ENCODE results near the gene OR14I1. TPM values are rescaled to one million over a fixed set of nuclear protein-coding genes. Genes with fewer than 3 reads are reported as not detected.

Gene OR14I1
- total RNA-seq (not detected), polyA plus RNA-seq (ENCODE audit: insufficient read depth in 1 of 8, insufficient read length in 8 of 8, low replicate concordance in 1 of 8) (not detected)
- long read RNA-seq, donor 1 = 0 reads
- long read RNA-seq, donor 2 = 0 reads
- long read RNA-seq, donor 3 = 0 reads
- long read RNA-seq, donor 4 = 0 reads
- long read RNA-seq, donor 5 = 0 reads
- long read RNA-seq, donor 6 = 0 reads
- long read RNA-seq, donor 7 = 0 reads
- long read RNA-seq, donor 8, partial matches to known transcripts = 0 of 1 reads
- long read RNA-seq, donor 8, other reads (novel, unspliced or antisense) = 0 of 1 reads
- long read RNA-seq, donor 9 = 0 reads
- long read RNA-seq, donor 10 = 0 reads
- long read RNA-seq, donor 11 = 0 reads

GRCh38 chr1:248702714-248703113, at the start of gene OR14I1:
Gene OR14I1, minus strand, starts transcription at chr1:248702766.
- Histone ChIP-seq H3K36me3 (ENCODE audit: control insufficient read depth, insufficient read depth, low read length) (no peaks in the 10 kb centered on the region), H3K9me3 (replicated peaks; ENCODE audit: control insufficient read depth, low read depth, low read length) (peaks cover 39% of the 10 kb centered on the region), H3K27ac (ENCODE audit: low read length) (no peak within 1 kb of the TSS), H3K4me3 (ENCODE audit: low read length) (no peak within 1 kb of the TSS), H3K27me3 (ENCODE audit: control insufficient read depth, insufficient read depth, low read length) (no peaks in the 10 kb centered on the region), H3K4me1 (ENCODE audit: control insufficient read depth, insufficient read depth, low read length) (no peaks in the 10 kb centered on the region)
- no peak for DNase-seq
- 68% methylated on average over 1 of the region's 1 CpG for WGBS (ENCODE audit: insufficient coverage)

DNA sequence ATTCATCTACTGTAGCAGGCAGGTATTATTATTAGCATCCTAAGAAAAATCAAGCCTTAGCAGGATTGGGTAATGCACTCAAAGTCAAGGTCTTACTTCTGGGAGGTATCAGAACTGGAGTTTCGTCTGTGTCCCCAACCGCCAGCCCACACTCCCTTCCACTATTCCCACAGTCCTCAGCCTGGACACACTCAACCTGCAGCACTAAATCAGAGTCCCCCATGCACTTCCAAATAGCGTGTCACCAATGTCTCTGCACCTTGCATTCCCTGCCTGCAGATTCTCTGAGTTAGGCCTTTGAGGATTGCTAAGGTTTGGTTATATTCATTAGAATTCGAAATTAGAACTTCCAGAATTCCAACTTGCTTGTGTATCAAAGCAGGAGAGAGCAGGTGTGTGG, 49.1 kb upstream of the OR14I1 start:
- H3K4me1 ChIP-seq (ENCODE audit: control insufficient read depth, insufficient read depth, low read length) = no peaks in the 10 kb centered on the region
- H3K27me3 ChIP-seq (ENCODE audit: control insufficient read depth, insufficient read depth, low read length) = no peaks in the 10 kb centered on the region
- no peak overlapping the region for H3K4me3 ChIP-seq (ENCODE audit: low read length)
- no peaks in the 10 kb centered on the region for H3K36me3 ChIP-seq (ENCODE audit: control insufficient read depth, insufficient read depth, low read length)
- H3K9me3 ChIP-seq (replicated peaks; ENCODE audit: control insufficient read depth, low read depth, low read length) = peaks cover 39% of the 10 kb centered on the region
- no CpG with 5 or more reads among the region's 4 CpGs for WGBS (ENCODE audit: insufficient coverage)
- no peak overlapping the region for H3K27ac ChIP-seq (ENCODE audit: low read length)
- no peak for DNase-seq

GRCh38 chr1:248751142-248751541, 48.6 kb upstream of the OR14I1 start:
- no peak for DNase-seq

GRCh38 chr1:248750496-248750895, 47.9 kb upstream of the OR14I1 start:
- no peak overlapping the region for H3K4me3 ChIP-seq (ENCODE audit: low read length)
- DNase-seq = no peak

More at GRCh38 chr1:248751142-248751541, 48.6 kb upstream of the OR14I1 start:
- H3K4me1 ChIP-seq (ENCODE audit: control insufficient read depth, insufficient read depth, low read length) = no peaks in the 10 kb centered on the region
- 55% methylated on average over 4 of the region's 5 CpGs for WGBS (ENCODE audit: insufficient coverage)
- H3K36me3 ChIP-seq (ENCODE audit: control insufficient read depth, insufficient read depth, low read length) = no peaks in the 10 kb centered on the region
- H3K27ac ChIP-seq (ENCODE audit: low read length) = no peak overlapping the region
- no peak overlapping the region for H3K4me3 ChIP-seq (ENCODE audit: low read length)
- no peaks in the 10 kb centered on the region for H3K27me3 ChIP-seq (ENCODE audit: control insufficient read depth, insufficient read depth, low read length)
- peaks cover 36% of the 10 kb centered on the region for H3K9me3 ChIP-seq (replicated peaks; ENCODE audit: control insufficient read depth, low read depth, low read length)

GRCh38 chr1:248748211-248748610, 45.6 kb upstream of the OR14I1 start:
- H3K27ac ChIP-seq (ENCODE audit: low read length) = no peak overlapping the region
- H3K27me3 ChIP-seq (ENCODE audit: control insufficient read depth, insufficient read depth, low read length) = no peaks in the 10 kb centered on the region
- no peaks in the 10 kb centered on the region for H3K4me1 ChIP-seq (ENCODE audit: control insufficient read depth, insufficient read depth, low read length)
- H3K36me3 ChIP-seq (ENCODE audit: control insufficient read depth, insufficient read depth, low read length) = no peaks in the 10 kb centered on the region
- peaks cover 21% of the 10 kb centered on the region for H3K9me3 ChIP-seq (replicated peaks; ENCODE audit: control insufficient read depth, low read depth, low read length)
- DNase-seq = no peak
- H3K4me3 ChIP-seq (ENCODE audit: low read length) = no peak overlapping the region
- WGBS (ENCODE audit: insufficient coverage) = 94% methylated on average over 6 of the region's 10 CpGs

More at GRCh38 chr1:248750496-248750895, 47.9 kb upstream of the OR14I1 start:
- Histone ChIP-seq H3K36me3 (ENCODE audit: control insufficient read depth, insufficient read depth, low read length) (no peaks in the 10 kb centered on the region), H3K27me3 (ENCODE audit: control insufficient read depth, insufficient read depth, low read length) (no peaks in the 10 kb centered on the region), H3K9me3 (replicated peaks; ENCODE audit: control insufficient read depth, low read depth, low read length) (peaks cover 30% of the 10 kb centered on the region), H3K4me1 (ENCODE audit: control insufficient read depth, insufficient read depth, low read length) (no peaks in the 10 kb centered on the region), H3K27ac (ENCODE audit: low read length) (no peak overlapping the region)
- no CpG with 5 or more reads among the region's 2 CpGs for WGBS (ENCODE audit: insufficient coverage)

DNA sequence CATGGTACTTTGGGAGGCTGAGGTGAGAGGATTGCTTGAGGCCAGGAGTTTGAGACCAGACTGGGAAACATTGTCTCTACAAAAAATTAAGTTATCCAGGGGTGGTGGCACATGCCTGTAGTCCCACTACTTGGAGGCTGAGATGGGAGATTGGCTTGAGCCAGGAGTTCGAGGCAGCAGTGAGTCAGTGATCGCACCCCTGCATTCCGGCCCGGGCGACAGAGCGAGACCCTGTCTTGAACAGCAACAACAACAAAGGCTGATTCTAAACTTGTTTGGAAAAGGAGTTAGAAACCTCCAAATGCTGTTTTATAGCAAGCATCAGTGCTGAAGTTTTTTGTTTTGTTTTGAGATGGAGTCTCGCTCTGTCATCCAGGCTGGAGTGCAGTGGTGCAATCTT, 38.3 kb upstream of the OR14I1 start:
- no peak for DNase-seq
- Histone ChIP-seq H3K27me3 (ENCODE audit: control insufficient read depth, insufficient read depth, low read length) (no peaks in the 10 kb centered on the region), H3K27ac (ENCODE audit: low read length) (no peak overlapping the region), H3K9me3 (replicated peaks; ENCODE audit: control insufficient read depth, low read depth, low read length) (peaks cover 50% of the 10 kb centered on the region), H3K36me3 (ENCODE audit: control insufficient read depth, insufficient read depth, low read length) (no peaks in the 10 kb centered on the region), H3K4me3 (ENCODE audit: low read length) (no peak overlapping the region), H3K4me1 (ENCODE audit: control insufficient read depth, insufficient read depth, low read length) (no peaks in the 10 kb centered on the region)
- WGBS (ENCODE audit: insufficient coverage) = 96% methylated on average over 6 of the region's 7 CpGs

DNA sequence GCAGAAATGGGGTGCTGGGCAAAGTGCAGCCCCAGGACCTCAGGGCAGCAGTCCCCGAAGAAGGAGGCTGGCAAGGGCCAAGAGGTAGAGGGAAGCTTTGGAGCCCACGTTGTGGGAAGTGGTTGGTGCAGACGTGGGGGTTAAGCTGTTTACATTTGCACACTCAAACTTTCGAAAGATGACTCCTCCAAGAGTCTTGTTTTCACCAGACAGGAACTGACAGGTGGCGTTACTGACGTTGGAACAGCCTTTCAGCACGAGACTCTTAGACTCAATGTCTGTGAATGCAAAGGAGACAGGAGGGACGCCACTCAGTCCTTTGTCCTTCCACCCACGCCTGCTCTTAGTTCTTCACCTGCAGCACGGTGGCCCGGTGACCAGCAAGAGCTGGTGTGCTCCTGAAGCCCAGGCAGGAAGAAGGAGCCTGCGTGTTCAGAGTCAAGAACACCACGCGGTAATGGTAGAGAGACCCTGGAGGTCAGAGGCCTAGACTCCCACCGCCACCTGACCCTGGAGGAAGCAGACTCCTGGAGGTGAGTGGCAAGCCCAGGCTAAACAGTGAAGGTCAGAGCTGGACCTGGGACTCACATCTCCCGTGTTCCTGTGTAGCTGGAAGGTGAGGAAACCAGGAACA, 37.1 kb upstream of the OR14I1 start:
- 80% methylated on average over 12 of the region's 16 CpGs for WGBS (ENCODE audit: insufficient coverage)
- Histone ChIP-seq H3K27me3 (ENCODE audit: control insufficient read depth, insufficient read depth, low read length) (no peaks in the 10 kb centered on the region), H3K36me3 (ENCODE audit: control insufficient read depth, insufficient read depth, low read length) (no peaks in the 10 kb centered on the region), H3K4me1 (ENCODE audit: control insufficient read depth, insufficient read depth, low read length) (no peaks in the 10 kb centered on the region), H3K4me3 (ENCODE audit: low read length) (no peak overlapping the region), H3K27ac (ENCODE audit: low read length) (no peak overlapping the region), H3K9me3 (replicated peaks; ENCODE audit: control insufficient read depth, low read depth, low read length) (peaks cover 44% of the 10 kb centered on the region)
- DNase-seq = no peak

- Histone ChIP-seq H3K4me1 (ENCODE audit: control insufficient read depth, insufficient read depth, low read length) (no peaks in the 10 kb centered on the region), H3K9me3 (replicated peaks; ENCODE audit: control insufficient read depth, low read depth, low read length) (peaks cover 59% of the 10 kb centered on the region), H3K27me3 (ENCODE audit: control insufficient read depth, insufficient read depth, low read length) (no peaks in the 10 kb centered on the region), H3K4me3 (ENCODE audit: low read length) (no peak overlapping the region), H3K27ac (ENCODE audit: low read length) (no peak overlapping the region), H3K36me3 (ENCODE audit: control insufficient read depth, insufficient read depth, low read length) (no peaks in the 10 kb centered on the region)
- no peak for DNase-seq
- no CpG with 5 or more reads among the region's 6 CpGs for WGBS (ENCODE audit: insufficient coverage)
Measured at GRCh38 chr1:248737457-248737856, 34.9 kb upstream of the OR14I1 start.

GRCh38 chr1:248736977-248737376, 34.4 kb upstream of the OR14I1 start:
- Histone ChIP-seq H3K36me3 (ENCODE audit: control insufficient read depth, insufficient read depth, low read length) (no peaks in the 10 kb centered on the region), H3K27ac (ENCODE audit: low read length) (no peak overlapping the region), H3K27me3 (ENCODE audit: control insufficient read depth, insufficient read depth, low read length) (no peaks in the 10 kb centered on the region), H3K9me3 (replicated peaks; ENCODE audit: control insufficient read depth, low read depth, low read length) (peaks cover 63% of the 10 kb centered on the region), H3K4me3 (ENCODE audit: low read length) (no peak overlapping the region), H3K4me1 (ENCODE audit: control insufficient read depth, insufficient read depth, low read length) (no peaks in the 10 kb centered on the region)
- 74% methylated on average over 4 of the region's 4 CpGs for WGBS (ENCODE audit: insufficient coverage)
- DNase-seq = no peak

DNA sequence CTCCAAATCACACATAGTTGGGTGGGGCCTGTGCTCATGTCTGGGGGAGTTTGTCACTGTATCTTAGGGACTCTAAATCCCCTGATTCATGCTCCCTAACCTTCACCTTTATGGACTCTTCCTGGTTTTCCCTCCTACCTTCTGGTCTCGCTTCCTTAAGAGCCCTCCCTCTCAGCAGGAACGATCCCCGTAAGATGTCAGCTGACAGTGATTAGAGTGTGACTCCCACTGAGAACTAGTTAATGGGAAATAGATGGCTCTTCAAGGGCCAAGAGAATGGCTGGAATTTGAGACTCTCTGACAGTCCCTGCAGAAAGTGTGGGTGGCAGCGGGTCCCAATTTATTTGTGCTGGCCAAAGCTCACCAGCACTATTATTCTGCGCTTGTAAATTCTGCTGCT, 31.0 kb upstream of the OR14I1 start:
- DNase-seq = no peak
- Histone ChIP-seq H3K4me1 (ENCODE audit: control insufficient read depth, insufficient read depth, low read length) (no peaks in the 10 kb centered on the region), H3K9me3 (replicated peaks; ENCODE audit: control insufficient read depth, low read depth, low read length) (peaks cover 56% of the 10 kb centered on the region), H3K36me3 (ENCODE audit: control insufficient read depth, insufficient read depth, low read length) (no peaks in the 10 kb centered on the region), H3K27me3 (ENCODE audit: control insufficient read depth, insufficient read depth, low read length) (no peaks in the 10 kb centered on the region), H3K27ac (ENCODE audit: low read length) (no peak overlapping the region), H3K4me3 (ENCODE audit: low read length) (no peak overlapping the region)
- WGBS (ENCODE audit: insufficient coverage) = 90% methylated on average over 2 of the region's 5 CpGs
